ENCODE data around the gene TRPM4. TPM values are rescaled to one million over a fixed set of nuclear protein-coding genes. Genes with fewer than 3 reads are reported as not detected.

The TRPM4 gene
- total and polyA plus RNA-seq, 10 of the 15 experiments (the other 5 are each of a cell fraction or from before 2014, with no cell fraction given) = 0.10 to 0.64 (median 0.15) TPM; not detected in 7

GRCh38 chr19:49231389-49231788 lies 73.8 kb downstream of the TRPM4 start:
- Histone ChIP-seq H4K20me1 (ENCODE audit: control insufficient read depth, insufficient read depth) (no peaks in the 10 kb centered on the region), H3K79me2 (ENCODE audit: control insufficient read depth, insufficient read depth, low read length) (no peaks in the 10 kb centered on the region), H3K27ac (ENCODE audit: control insufficient read depth, insufficient read depth) (no peak overlapping the region), H3K4me2 (ENCODE audit: control insufficient read depth, insufficient read depth) (peak overlapping the region; percentile 71), H3K9me3 (replicated peaks; ENCODE audit: control insufficient read depth, insufficient read depth, low read length) (peaks cover 8% of the 10 kb centered on the region), H3K4me3 (no peak overlapping the region), H3K36me3 (ENCODE audit: control insufficient read depth in 2 of 2, insufficient read depth in 2 of 2, low read length in 1 of 2) (no peaks in the 10 kb centered on the region), H3K4me1 (ENCODE audit: control insufficient read depth, insufficient read depth, low read length) (peaks cover 13% of the 10 kb centered on the region), H2AFZ (ENCODE audit: control insufficient read depth, low read depth, low read length) (no peak overlapping the region; the same call in 1 of the 2 replicates), H3K27me3 (replicated peaks in 1 of 2; ENCODE audit: control insufficient read depth in 2 of 2, insufficient read depth in 2 of 2, low read length in 1 of 2) (no peaks in the 10 kb centered on the region), H3K9ac (ENCODE audit: control insufficient read depth, insufficient read depth, low read length) (no peak overlapping the region)
- SMC1A ChIA-PET (ENCODE audit: uncharacterized antibody, unreplicated experiment) = no interaction called here
- 3% methylated on average over 7 of the region's 7 CpGs for WGBS (ENCODE audit: insufficient coverage, insufficient replicate concordance, low lambda C conversion rate, missing lambda C conversion rate)
- ATAC-seq (peak; percentile 92), FAIRE-seq (peak; percentile 84), DNase-seq (ENCODE audit: low read depth, low spot score) (peak; percentile 41)
- intact Hi-C loops (cut with micrococcal nuclease; ENCODE audit: unreplicated experiment) (no loop called here), in situ Hi-C loops (cut with MboI) (no loop called here)
- CTCF ChIA-PET = no interaction called here
- BruUV-seq (replicated peaks) = no TSS peak
- RAD21 ChIA-PET (ENCODE audit: unreplicated experiment) = no interaction called here
- POLR2A ChIA-PET = interaction anchor here (0.9 kb wide), 1 partner anchor 98 kb away, joined by 7 read pairs; no protein-coding TSS in a partner anchor
- TF ChIP-seq RELB (IDR thresholded peaks at IDR 0.05; ENCODE audit: low read depth) = no peak
- TF ChIP-seq PKNOX1 (IDR thresholded peaks at IDR 0.05) = no peak
- no peak for TF ChIP-seq FOXK2 (IDR thresholded peaks at IDR 0.05)
- no peak for TF ChIP-seq NBN (IDR thresholded peaks at IDR 0.05)
- no peak for TF ChIP-seq HCFC1 (IDR thresholded peaks at IDR 0.05; ENCODE audit: low read length)
- TF ChIP-seq DPF2 (IDR thresholded peaks at IDR 0.05) = peak; percentile 71
- no peak for TF ChIP-seq NFYA (IDR thresholded peaks at IDR 0.05; ENCODE audit: borderline replicate concordance, low read depth, low read length)
- TF ChIP-seq TBL1XR1 (IDR thresholded peaks at IDR 0.05; ENCODE audit: low read depth, low read length) = no peak
- no peak for TF ChIP-seq SMAD5 (IDR thresholded peaks at IDR 0.05; ENCODE audit: low read depth)
- TF ChIP-seq NR2C1 (IDR thresholded peaks at IDR 0.05) = no peak
- no peak for TF ChIP-seq RFX5 (IDR thresholded peaks at IDR 0.05; ENCODE audit: low read depth, low read length)
- TF ChIP-seq RBBP5 (conservative IDR thresholded peaks at IDR 0.05) = no peak
- no peak for TF ChIP-seq MTA3 (IDR thresholded peaks at IDR 0.05; ENCODE audit: borderline replicate concordance, low read length)
- no peak for TF ChIP-seq ZBTB4 (CRISPR knock-in tag; IDR thresholded peaks at IDR 0.05)
- no peak for TF ChIP-seq MEF2A (IDR thresholded peaks at IDR 0.05; ENCODE audit: insufficient read depth, low read depth, low read length)
- TF ChIP-seq CHD2 (IDR thresholded peaks at IDR 0.05; ENCODE audit: borderline replicate concordance, low read depth, low read length) = no peak
- no peak for TF ChIP-seq SMAD1 (IDR thresholded peaks at IDR 0.05; ENCODE audit: low read depth, partially characterized antibody)
- TF ChIP-seq ATF7 (IDR thresholded peaks at IDR 0.05; ENCODE audit: low read depth) = no peak
- TF ChIP-seq MTA2 (IDR thresholded peaks at IDR 0.05; ENCODE audit: low read depth) = no peak
- peak; percentile 50 to 63; a peak in 3 of 4 replicates for TF ChIP-seq BHLHE40 (IDR thresholded peaks at IDR 0.05; ENCODE audit: borderline replicate concordance in 1 of 2, low read depth in 2 of 2, low read length in 1 of 2)
- TF ChIP-seq NFYB (IDR thresholded peaks at IDR 0.05; ENCODE audit: insufficient read depth, low read depth, low read length) = no peak
